GM06990 (cell line): ENCODE data around the gene PTPRN2.

Experiments used
- DNase-seq: peaks from one replicate; pipeline ENCODE4 v3.0.0-alpha.2; 2011; ENCODE audit not compliant: insufficient read length; ENCODE audit errors: extremely low read depth
- H3K27me3 ChIP-seq: replicated peaks from 2 replicates; pipeline ENCODE4 v1.6.0; 2011; ENCODE audit warnings: low read length; ENCODE audit not compliant: control insufficient read depth, insufficient read depth
- H3K36me3 ChIP-seq: 2 replicates; pipeline ENCODE4 v1.5.1; 2011; ENCODE audit warnings: low read length; ENCODE audit not compliant: control insufficient read depth, insufficient read depth
- H3K4me3 ChIP-seq: replicated peaks from 2 replicates; pipeline ENCODE4 v1.5.1; 2011; ENCODE audit warnings: low read depth, mild to moderate bottlenecking, control low read depth, low read length
- CTCF ChIP-seq: IDR thresholded peaks from 2 replicates; pipeline ENCODE4 v1.5.1; 2011; ENCODE audit warnings: low read length, control low read depth, mild to moderate bottlenecking, inconsistent platforms; ENCODE audit not compliant: insufficient read depth, poor library complexity, severe bottlenecking

The PTPRN2 gene

DNA sequence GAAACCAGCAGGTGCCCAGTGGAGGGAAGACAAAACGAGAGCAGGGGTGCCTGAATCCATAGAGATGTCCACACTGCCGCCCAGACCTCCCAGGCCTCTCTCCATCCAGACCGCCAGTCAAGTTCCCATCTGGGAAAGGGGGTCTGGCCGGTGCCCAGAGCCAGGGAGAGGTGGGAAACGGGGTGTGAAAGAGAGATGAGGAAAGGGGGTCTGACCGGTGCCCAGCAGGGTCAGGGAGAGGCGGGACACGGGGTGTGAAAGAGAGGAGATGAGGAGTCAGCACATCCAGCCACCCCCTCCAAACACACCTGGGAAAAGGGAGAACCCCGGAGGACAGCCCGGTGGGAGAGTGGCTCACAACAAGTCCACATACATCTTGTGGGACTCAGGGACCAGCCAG is 185.8 kb downstream of the PTPRN2 start:
- DNase-seq, result no peak
- Histone ChIP-seq H3K4me3 (no peak overlapping the region), H3K36me3 (no peaks in the 10 kb centered on the region), H3K27me3 (no peaks in the 10 kb centered on the region)
- TF ChIP-seq CTCF, result no peak

DNA sequence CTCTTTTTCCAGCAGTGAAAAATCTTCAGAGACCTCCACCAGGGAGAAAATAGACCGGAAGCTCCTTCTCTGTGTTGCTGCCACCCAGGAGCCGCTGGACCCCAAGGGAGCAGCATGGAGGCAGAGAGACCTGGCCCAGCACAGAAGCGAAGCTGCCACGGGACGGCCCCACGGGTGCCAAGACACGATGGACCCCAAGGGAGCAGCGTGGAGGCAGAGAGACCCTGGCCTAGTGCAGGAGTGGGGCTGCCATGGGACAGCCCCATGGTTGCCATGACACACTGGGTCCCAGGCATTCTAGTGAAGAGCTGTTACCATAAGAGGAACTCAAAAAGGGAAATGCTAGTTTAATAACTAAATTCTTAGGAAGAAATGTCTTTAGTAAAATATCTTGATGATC is 186.3 kb downstream of the PTPRN2 start:
- no peak for DNase-seq
- H3K4me3 ChIP-seq, result no peak overlapping the region
- no peak for TF ChIP-seq CTCF
- no peaks in the 10 kb centered on the region for H3K27me3 ChIP-seq
- H3K36me3 ChIP-seq, result no peaks in the 10 kb centered on the region

DNA sequence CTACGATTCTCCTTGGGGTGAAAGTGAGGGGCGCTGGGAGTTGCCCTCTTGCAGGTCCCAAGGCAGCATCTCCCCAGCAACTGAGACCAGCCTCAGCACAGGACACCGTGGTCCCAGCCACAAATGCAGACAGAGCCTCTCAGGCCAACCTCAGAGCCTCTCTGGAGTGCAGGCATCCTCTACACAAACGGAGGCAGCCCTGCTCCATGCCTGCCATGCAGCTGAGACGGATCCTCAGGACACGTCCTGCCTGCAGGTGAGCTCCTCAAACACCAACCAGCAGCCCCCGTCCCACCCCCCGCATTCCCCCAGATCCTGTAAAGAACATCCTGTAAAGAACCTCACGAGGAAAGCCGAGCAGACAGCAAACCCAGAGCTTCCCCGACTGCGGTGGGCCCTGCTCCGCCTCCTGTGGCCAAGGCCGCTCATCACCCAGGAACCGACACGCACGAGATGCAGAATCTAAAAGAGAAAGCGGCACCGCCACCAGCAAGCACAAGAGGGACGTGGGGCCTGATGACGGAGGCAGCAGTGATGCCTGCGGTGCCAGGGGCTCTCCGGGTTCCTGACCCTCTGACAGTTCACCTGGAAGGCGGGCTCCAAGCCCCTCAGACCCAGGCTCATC is 186.9 kb downstream of the PTPRN2 start:
- no peak for TF ChIP-seq CTCF
- no peaks in the 10 kb centered on the region for H3K27me3 ChIP-seq
- no peak overlapping the region for H3K4me3 ChIP-seq
- DNase-seq, result no peak
- no peaks in the 10 kb centered on the region for H3K36me3 ChIP-seq

DNA sequence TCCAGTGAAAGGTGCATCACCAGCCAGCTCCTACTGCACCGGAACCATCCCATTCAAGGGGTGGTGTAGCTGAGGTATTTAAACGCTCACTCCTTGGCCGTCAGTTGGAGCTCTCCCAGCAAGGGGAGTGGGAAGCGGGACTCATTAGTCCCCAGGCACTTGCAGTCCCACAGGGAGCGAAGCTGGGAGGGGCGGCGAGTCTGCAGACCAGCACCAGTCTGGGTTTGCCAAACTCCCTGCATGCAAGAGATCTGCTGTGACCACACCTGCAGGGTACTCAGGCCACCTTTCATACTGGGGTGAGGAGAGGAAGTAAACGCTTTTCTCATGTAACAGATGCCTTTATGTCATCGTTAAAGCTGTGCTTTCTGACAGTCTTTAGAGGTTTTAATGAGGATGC is 187.9 kb downstream of the PTPRN2 start:
- no peak overlapping the region for H3K4me3 ChIP-seq
- H3K27me3 ChIP-seq, result no peaks in the 10 kb centered on the region
- no peak for DNase-seq
- no peak for TF ChIP-seq CTCF
- no peaks in the 10 kb centered on the region for H3K36me3 ChIP-seq

- DNase-seq, result no peak
- Histone ChIP-seq H3K36me3 (no peaks in the 10 kb centered on the region), H3K27me3 (no peaks in the 10 kb centered on the region), H3K4me3 (no peak overlapping the region)
- no peak for TF ChIP-seq CTCF
Observed at GRCh38 chr7:158398750-158399149, 188.9 kb downstream of the PTPRN2 start.

GRCh38 chr7:158397885-158398284 is 189.7 kb downstream of the PTPRN2 start:
- no peak for DNase-seq
- Histone ChIP-seq H3K27me3 (no peaks in the 10 kb centered on the region), H3K4me3 (no peak overlapping the region), H3K36me3 (no peaks in the 10 kb centered on the region)
- TF ChIP-seq CTCF, result no peak
